Stimulated activated naive CD8-positive, alpha-beta T cell treated with anti-CD3 and anti-CD28 coated beads, Interleukin-15, amount 100 ng/mL, for 72 hours (primary cell): ENCODE results near the gene MMP8.
"Not testable (repeated sequence)": the region's sequence is repeated elsewhere in the genome, so short reads cannot be mapped to it uniquely, and the experiment has no call there.

Source experiments
- ATAC-seq: fragments of 150-1000 bp; cut with Tn5 transposase; 2 replicates; pipeline ENCODE4 v1.10.0; 2021; ENCODE audit warnings: mild to moderate bottlenecking, moderate library complexity
- DNase-seq, 2 donors: peaks; one replicate each; pipeline ENCODE4 v3.0.0; 2021 to 2022
- H3K27ac Mint-ChIP-seq, 2 donors: one replicate each; pipeline ENCODE4 v1.8.0; 2022; ENCODE audit warnings: mild to moderate bottlenecking in 2 of 2, mixed read lengths in 2 of 2, moderate library complexity in 2 of 2
- H3K27me3 Mint-ChIP-seq: one replicate; pipeline ENCODE4 v1.8.0; 2022; ENCODE audit warnings: mixed read lengths
- H3K4me1 Mint-ChIP-seq: one replicate; pipeline ENCODE4 v1.8.0; 2022; ENCODE audit warnings: mild to moderate bottlenecking, mixed read lengths
- H3K4me3 Mint-ChIP-seq, 2 donors: one replicate each; pipeline ENCODE4 v1.8.0; 2022; ENCODE audit warnings: mild to moderate bottlenecking in 2 of 2, mixed read lengths in 2 of 2, moderate library complexity in 1 of 2
- H3K9me3 Mint-ChIP-seq, 2 donors: one replicate each; pipeline ENCODE4 v1.8.0; 2022; ENCODE audit warnings: mixed read lengths in 2 of 2

MMP8 gene

DNA sequence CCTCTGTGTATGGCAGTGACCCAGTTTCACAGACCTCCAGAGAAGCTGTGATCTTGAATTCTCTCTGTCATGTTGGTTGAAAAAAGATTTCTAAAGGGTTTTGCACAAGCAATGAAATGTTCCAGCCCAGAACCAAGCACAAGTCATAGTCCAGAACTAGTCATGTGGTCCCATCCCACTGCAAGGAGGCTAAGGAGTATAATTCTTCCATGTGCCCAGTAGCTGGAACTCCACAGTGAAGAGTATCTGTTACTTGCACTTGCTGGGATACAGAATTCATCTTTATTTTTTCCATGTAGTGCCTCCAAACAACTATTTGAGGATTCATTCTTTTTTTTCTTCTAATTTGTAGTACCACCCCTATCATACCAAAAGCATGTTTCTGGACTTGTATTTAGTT, 9.9 kb upstream of the MMP8 start:
- ATAC-seq (no peak), DNase-seq (no peak)
- Mint-ChIP-seq H3K4me1 (no peaks in the 10 kb centered on the region), H3K4me3 (no peak overlapping the region), H3K9me3 (no peaks in the 10 kb centered on the region), H3K27ac (no peak overlapping the region), H3K27me3 (peaks cover 11% of the 10 kb centered on the region)

DNA sequence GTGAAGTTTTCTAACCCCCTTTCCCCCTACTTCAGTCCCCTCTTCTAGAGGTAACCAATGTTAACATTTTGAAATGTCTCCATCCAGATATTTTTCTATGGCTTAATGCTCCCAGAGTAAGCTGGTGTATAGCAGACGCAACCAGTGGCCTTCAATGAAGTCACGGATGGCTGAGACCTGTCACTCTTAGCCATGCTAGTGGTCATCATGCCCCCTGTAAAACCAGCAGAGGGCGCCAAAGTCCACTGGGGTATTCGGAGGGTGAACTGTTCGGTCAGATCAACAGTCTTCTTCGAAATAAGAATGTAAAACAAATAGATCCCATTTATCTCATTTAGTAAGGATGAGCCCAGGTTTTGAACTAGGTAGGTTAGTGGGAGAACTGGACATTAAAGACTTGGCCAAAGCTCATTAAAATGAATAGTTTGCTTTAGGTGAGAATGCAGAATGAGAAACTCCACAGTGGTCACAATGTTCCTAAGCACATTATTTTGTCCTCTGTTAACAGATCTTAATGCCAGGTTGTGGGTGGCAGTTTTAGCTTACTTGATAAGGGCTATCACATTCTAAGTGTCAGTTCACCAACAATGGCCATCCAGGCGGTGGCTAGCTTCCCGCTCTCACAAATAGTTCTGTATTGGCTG, 8.6 kb upstream of the MMP8 start:
- Mint-ChIP-seq H3K4me1 (no peaks in the 10 kb centered on the region), H3K4me3 (no peak overlapping the region), H3K9me3 (no peaks in the 10 kb centered on the region), H3K27me3 (peaks cover 11% of the 10 kb centered on the region), H3K27ac (no peak overlapping the region)
- peak; percentile 56 to 65 for DNase-seq
- peak; percentile 84 for ATAC-seq

GRCh38 chr11:102730944-102731343, 6.2 kb upstream of the MMP8 start:
- peak; percentile 57 for ATAC-seq
- not testable (repeated sequence) for H3K9me3 Mint-ChIP-seq, H3K4me3 Mint-ChIP-seq, DNase-seq, H3K27me3 Mint-ChIP-seq, H3K4me1 Mint-ChIP-seq, H3K27ac Mint-ChIP-seq

- no peak for ATAC-seq
- DNase-seq, result no peak
- no peaks in the 10 kb centered on the region for H3K27me3 Mint-ChIP-seq
- H3K9me3 Mint-ChIP-seq, result no peaks in the 10 kb centered on the region
- no peak overlapping the region for H3K27ac Mint-ChIP-seq
- no peak overlapping the region for H3K4me3 Mint-ChIP-seq
- H3K4me1 Mint-ChIP-seq, result no peaks in the 10 kb centered on the region
These were observed 5.4 kb upstream of the MMP8 start for GRCh38 chr11:102729849-102730815.

DNA sequence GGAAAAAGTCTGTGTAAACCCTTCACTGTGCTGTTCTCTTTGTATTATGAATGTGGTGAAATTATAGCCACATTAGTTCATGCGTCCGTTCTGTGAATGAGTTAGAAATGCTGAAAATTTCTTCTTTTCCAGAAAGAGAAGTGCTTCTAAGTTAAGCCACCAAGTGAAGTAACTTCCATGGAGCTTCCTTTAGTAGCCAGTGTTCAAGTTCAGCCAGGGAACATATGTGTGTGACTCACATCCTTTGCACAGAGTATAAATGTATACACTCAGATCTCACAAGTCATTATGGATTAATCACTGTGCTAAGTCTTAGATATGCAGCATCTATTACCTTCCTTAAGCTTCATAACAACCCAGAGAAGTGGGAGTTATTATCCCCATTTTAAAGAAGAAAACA, 3.1 kb upstream of the MMP8 start:
- Mint-ChIP-seq H3K9me3 (no peaks in the 10 kb centered on the region), H3K4me1 (no peaks in the 10 kb centered on the region), H3K27me3 (no peaks in the 10 kb centered on the region), H3K27ac (no peak overlapping the region), H3K4me3 (no peak overlapping the region)
- no peak for DNase-seq
- ATAC-seq, result peak; percentile 49

DNA sequence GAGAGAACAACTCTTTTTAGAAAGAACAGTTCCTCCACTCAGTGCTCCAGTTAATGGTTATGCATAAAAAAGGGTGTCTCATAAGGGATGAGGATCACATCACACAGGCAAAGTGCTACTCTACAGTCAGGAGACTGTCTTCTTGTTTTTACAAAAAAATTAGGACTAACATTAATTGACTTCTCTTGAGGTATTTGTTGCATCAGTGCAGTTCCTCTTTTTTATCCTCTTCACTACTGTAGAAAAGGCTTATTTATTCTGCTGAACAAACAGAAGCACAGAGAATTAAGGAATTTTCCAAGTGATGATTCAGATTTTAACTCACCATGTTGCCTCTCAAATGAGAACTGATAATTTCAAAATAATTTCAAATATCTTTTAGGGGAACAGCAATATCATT, 1.9 kb downstream of the MMP8 start:
- no peak for ATAC-seq
- no peak for DNase-seq
- H3K4me3 Mint-ChIP-seq, result no peak overlapping the region
- peaks cover 0 to 4% of the 10 kb centered on the region in 2 donors for H3K9me3 Mint-ChIP-seq
- no peaks in the 10 kb centered on the region for H3K4me1 Mint-ChIP-seq
- no peak overlapping the region for H3K27ac Mint-ChIP-seq
- H3K27me3 Mint-ChIP-seq, result peaks cover 19% of the 10 kb centered on the region

DNA sequence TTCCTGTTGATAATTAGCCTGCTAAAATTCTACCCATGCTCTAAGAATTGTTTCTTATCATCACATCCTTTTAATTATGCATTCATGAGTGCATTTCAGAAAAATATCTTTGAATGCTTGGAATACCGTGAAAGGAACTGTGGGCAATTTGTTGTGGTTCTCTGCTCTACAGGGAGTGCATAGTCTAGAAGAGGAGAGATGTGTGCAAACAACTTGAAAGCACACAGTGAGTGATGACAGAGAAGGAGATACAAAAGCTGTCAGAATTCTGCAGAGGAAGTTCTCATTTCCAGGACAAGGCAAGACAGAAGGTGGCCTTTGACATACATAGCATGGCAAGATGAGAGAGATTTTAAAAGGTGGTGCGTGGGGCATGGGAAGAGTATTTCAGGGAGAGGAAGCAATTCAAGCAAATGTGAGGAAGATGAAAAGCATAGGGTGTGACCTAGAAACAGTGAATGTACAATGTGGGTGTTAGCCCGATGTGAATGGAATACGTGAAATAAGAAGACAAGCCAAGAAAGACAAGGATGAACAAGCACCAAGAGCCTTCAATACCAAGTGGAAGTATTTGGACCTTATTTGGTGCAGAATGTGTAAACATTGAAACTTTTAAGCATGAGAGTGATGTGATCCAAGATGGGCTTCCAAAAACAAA, 5.0 kb downstream of the MMP8 start:
- H3K27ac Mint-ChIP-seq, result no peak overlapping the region

DNA sequence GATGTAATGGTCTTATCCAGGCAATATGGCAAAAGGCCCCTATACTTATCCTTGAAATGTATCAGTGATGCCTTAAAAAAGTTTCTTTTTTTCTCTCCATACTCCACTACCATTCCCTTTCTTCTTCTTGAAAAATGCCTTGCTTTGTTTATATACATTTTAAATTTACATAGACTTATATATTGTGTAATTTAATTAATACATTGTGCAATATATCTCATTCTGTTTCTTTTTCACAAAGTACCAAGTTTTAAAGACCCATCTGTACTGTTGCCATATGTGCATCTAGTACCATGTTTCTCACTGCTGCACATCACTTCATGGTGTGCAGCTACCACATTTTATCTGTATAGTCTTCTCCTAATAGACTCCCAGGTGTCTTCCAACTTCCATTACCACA, 7.5 kb downstream of the MMP8 start:
- peaks cover 41% of the 10 kb centered on the region for H3K27me3 Mint-ChIP-seq
- no peak overlapping the region for H3K27ac Mint-ChIP-seq
- peaks cover 0 to 4% of the 10 kb centered on the region in 2 donors for H3K9me3 Mint-ChIP-seq
- ATAC-seq, result no peak
- H3K4me1 Mint-ChIP-seq, result no peaks in the 10 kb centered on the region
- no peak for DNase-seq
- H3K4me3 Mint-ChIP-seq, result no peak overlapping the region

More for the DNA sequence above, 5.0 kb downstream of the MMP8 start:
- no peaks in the 10 kb centered on the region for H3K4me1 Mint-ChIP-seq
- ATAC-seq, result no peak
- DNase-seq, result no peak
- H3K9me3 Mint-ChIP-seq, result peaks cover 0 to 4% of the 10 kb centered on the region in 2 donors
- H3K27me3 Mint-ChIP-seq, result peaks cover 32% of the 10 kb centered on the region
- no peak overlapping the region for H3K4me3 Mint-ChIP-seq

- Mint-ChIP-seq H3K4me1 (no peaks in the 10 kb centered on the region), H3K27me3 (peaks cover 45% of the 10 kb centered on the region), H3K27ac (no peak overlapping the region), H3K9me3 (peaks cover 0 to 4% of the 10 kb centered on the region in 2 donors), H3K4me3 (no peak overlapping the region)
- no peak for DNase-seq
- no peak for ATAC-seq
These were observed 8.2 kb downstream of the MMP8 start for GRCh38 chr11:102716527-102716926.

DNA sequence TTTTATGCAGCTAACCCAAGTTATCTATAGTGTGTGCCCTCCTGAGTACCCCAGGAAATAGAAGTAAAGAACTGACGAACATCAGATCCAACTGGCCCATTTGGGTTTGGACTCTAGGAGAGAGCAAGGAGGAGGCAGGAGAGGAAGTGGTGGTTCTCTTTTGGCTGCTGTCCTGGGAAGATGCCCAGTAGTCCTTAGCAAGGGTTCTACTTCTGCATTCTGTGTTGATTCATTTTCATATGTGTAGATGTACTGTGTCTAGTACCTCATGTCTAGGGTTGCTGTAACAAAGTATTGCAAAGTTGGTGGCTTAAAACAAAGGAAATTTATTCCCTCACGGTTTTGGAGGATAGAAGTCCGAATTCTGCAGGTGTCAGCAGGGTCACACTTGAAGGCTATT, 12.6 kb downstream of the MMP8 start:
- Mint-ChIP-seq H3K4me3 (no peak overlapping the region), H3K9me3 (no peaks in the 10 kb centered on the region), H3K27ac (no peak overlapping the region), H3K27me3 (peaks cover 41% of the 10 kb centered on the region), H3K4me1 (no peaks in the 10 kb centered on the region)
- no peak for ATAC-seq
- no peak for DNase-seq

GRCh38 chr11:102709201-102709945, 15.4 kb downstream of the MMP8 start:
- H3K4me3 Mint-ChIP-seq, result no peak overlapping the region
- no peaks in the 10 kb centered on the region for H3K9me3 Mint-ChIP-seq
- no peak overlapping the region for H3K27ac Mint-ChIP-seq
- peaks cover 36% of the 10 kb centered on the region for H3K27me3 Mint-ChIP-seq
- ATAC-seq, result no peak
- no peak for DNase-seq
- no peaks in the 10 kb centered on the region for H3K4me1 Mint-ChIP-seq

GRCh38 chr11:102708654-102709053, 16.1 kb downstream of the MMP8 start:
- H3K4me3 Mint-ChIP-seq, result no peak overlapping the region
- DNase-seq, result no peak
- no peak for ATAC-seq
- H3K9me3 Mint-ChIP-seq, result no peaks in the 10 kb centered on the region
- peaks cover 36% of the 10 kb centered on the region for H3K27me3 Mint-ChIP-seq
- H3K4me1 Mint-ChIP-seq, result peaks cover 5% of the 10 kb centered on the region
- H3K27ac Mint-ChIP-seq, result no peak overlapping the region

GRCh38 chr11:102705626-102706025, 19.1 kb downstream of the MMP8 start, which contains the start of gene MMP27:
TSS of gene MMP27 (minus strand) at chr11:102705769. CDS start at chr11:102705714, 55 bp downstream.
- H3K27ac Mint-ChIP-seq, result peak within 1 kb of the TSS; percentile 34 to 68
- H3K4me3 Mint-ChIP-seq, result no peak within 1 kb of the TSS
- peaks cover 5% of the 10 kb centered on the region for H3K4me1 Mint-ChIP-seq
- H3K27me3 Mint-ChIP-seq, result peaks cover 21% of the 10 kb centered on the region
- ATAC-seq (no peak), DNase-seq (no peak)
- no peaks in the 10 kb centered on the region for H3K9me3 Mint-ChIP-seq

DNA sequence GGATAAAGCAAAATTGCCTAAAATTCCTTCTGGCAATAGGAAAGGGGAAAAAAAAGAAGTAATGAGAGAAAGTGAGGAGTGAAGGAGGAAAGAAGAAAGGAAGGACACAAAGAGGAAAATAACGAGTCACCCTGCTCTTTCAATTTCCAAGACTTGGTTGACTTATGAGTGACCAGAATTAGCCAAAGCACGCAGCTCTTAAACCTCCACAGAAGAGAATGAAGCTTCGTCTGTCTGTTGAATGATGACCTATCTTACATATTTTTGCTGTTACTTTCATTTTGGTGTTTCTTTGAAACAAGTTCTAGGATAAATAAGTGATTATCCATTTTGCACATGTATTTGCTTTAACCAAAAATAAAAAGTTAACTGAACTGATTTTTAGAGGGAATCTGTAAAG, 19.9 kb downstream of the MMP8 start:
- Mint-ChIP-seq H3K27ac (peak overlapping the region in 1 of 2 donors; percentile 34), H3K4me3 (no peak overlapping the region), H3K9me3 (no peaks in the 10 kb centered on the region), H3K27me3 (peaks cover 15% of the 10 kb centered on the region), H3K4me1 (peaks cover 5% of the 10 kb centered on the region)
- ATAC-seq (no peak), DNase-seq (no peak)

DNA sequence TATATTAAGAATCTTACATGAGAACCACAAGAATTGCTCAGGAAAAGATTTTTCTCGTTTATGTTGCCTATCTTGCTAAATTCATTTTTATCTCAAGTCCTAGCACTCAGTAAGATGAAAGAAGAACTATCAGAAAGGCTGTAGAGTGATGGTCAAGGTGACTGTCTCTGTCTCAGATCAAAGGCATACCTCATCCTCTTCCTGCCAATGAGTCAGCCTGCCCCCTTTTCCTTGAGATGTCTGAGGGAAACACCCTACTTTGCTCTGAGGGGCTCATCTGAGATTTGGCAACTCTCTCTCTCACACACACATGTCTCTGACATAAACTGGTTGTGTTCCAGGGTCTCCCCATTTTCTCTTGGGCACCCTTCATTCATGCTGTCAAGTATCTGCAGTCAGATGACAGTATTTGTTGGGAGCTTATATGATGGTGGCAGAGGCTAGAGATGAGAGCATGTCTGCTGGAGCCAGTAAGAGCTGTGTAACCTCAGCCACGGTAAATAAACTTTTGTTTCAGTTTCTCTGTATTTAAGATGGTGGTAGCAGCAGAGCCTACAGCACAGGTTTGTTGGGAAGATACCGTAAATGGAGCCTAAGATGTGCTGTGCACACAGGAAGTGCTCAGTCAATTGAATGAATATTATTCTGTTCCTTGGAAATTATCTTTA, 20.8 kb downstream of the MMP8 start:
- H3K27me3 Mint-ChIP-seq, result peaks cover 15% of the 10 kb centered on the region
- H3K9me3 Mint-ChIP-seq, result no peaks in the 10 kb centered on the region
- H3K27ac Mint-ChIP-seq, result no peak overlapping the region
- peak; percentile 73 for ATAC-seq
- DNase-seq, result no peak
- peaks cover 5% of the 10 kb centered on the region for H3K4me1 Mint-ChIP-seq
- H3K4me3 Mint-ChIP-seq, result peak overlapping the region in 1 of 2 donors; percentile 9
